Endothelial cell of umbilical vein (primary cell): ENCODE results near the gene ATP6V0D1. TPM values are rescaled to one million over a fixed set of nuclear protein-coding genes. Genes with fewer than 3 reads are reported as not detected.

ENCODE experiments used
- BruUV-seq: library from RNA; stranded (reverse); fragments of 400-500 nt; replicated peaks from 2 replicates; lab custom pipeline; 2021; lab: Mats Ljungman, UMichigan
- CTCF ChIA-PET: fragments of 300-600, 350-600 bp; sonication (Branson Sonifier 250); formaldehyde crosslinking; loops from one replicate; lab custom pipeline; 2021; ENCODE audit warnings: antibody characterized with exemption, inconsistent platforms; lab: Charles Lee
- POLR2A ChIA-PET: fragments of 300-600, 350-600 bp; sonication (Branson Sonifier 250); formaldehyde crosslinking; loops from one replicate; lab custom pipeline; 2021; ENCODE audit warnings: antibody characterized with exemption, inconsistent platforms; lab: Charles Lee
- DNase-seq: peaks from one replicate; pipeline ENCODE4 v3.0.0-alpha.2; 2011; ENCODE audit warnings: low read depth, low spot score
- FAIRE-seq: peaks from 2 replicates; lab custom pipeline; 2011; peaks lifted over from hg19 to GRCh38; lab: Jason Lieb, UNC
- H2AFZ ChIP-seq: 2 replicates; pipeline ENCODE4 v1.6.0; 2012; ENCODE audit warnings: low read depth, low read length, control low read depth, inconsistent platforms
- H3K27ac ChIP-seq: 2 replicates; pipeline ENCODE4 v1.5.1; 2011; ENCODE audit warnings: low read depth, mild to moderate bottlenecking, control low read depth, low read length, moderate library complexity; ENCODE audit not compliant: insufficient read depth
- H3K27me3 ChIP-seq, 2 experiments: 2 replicates each; pipeline versions ENCODE4 v1.6.0 to v1.6.1; 2011; ENCODE audit warnings: low read length in 2 of 2, mixed read lengths in 1 of 2; ENCODE audit not compliant: control insufficient read depth in 2 of 2, insufficient read depth in 2 of 2
- H3K36me3 ChIP-seq, 2 experiments: 2 replicates in 1 of 2; 3 replicates in 1 of 2; pipeline ENCODE4 v1.5.1; 2011; ENCODE audit warnings: low read length in 2 of 2, mild to moderate bottlenecking in 1 of 2, moderate library complexity in 1 of 2; ENCODE audit not compliant: control insufficient read depth in 2 of 2, insufficient read depth in 2 of 2; ENCODE audit errors: extremely low read depth in 1 of 2
- H3K4me1 ChIP-seq: 3 replicates; pipeline ENCODE4 v1.5.1; 2011; ENCODE audit warnings: mild to moderate bottlenecking, low read length; ENCODE audit not compliant: control insufficient read depth, insufficient read depth; ENCODE audit errors: extremely low read depth
- H3K4me2 ChIP-seq: 2 replicates; pipeline ENCODE4 v1.6.1; 2011; ENCODE audit warnings: low read length, control low read depth, mixed read lengths; ENCODE audit not compliant: insufficient read depth
- H3K4me3 ChIP-seq, 3 experiments: fragments of 200-600 bp in 1 of 3; sonication (generic), shearing (Covaris generic) in 1 of 3; replicated peaks in 1 of 3; 2 replicates each; pipeline ENCODE4 v1.5.1; 2011 to 2016; ENCODE audit warnings: control low read depth in 3 of 3, low read length in 3 of 3, mild to moderate bottlenecking in 2 of 3, inconsistent platforms in 1 of 3, low read depth in 1 of 3, moderate library complexity in 1 of 3; ENCODE audit not compliant: insufficient read depth in 1 of 3
- H3K79me2 ChIP-seq: 2 replicates; pipeline ENCODE4 v1.6.0; 2012; ENCODE audit warnings: low read length, inconsistent platforms; ENCODE audit not compliant: control insufficient read depth, insufficient read depth
- H3K9ac ChIP-seq: replicated peaks from 2 replicates; pipeline ENCODE3; 2011; ENCODE audit warnings: low read length, control low read depth; ENCODE audit not compliant: insufficient read depth; ENCODE audit errors: extremely low read depth
- H3K9me1 ChIP-seq: replicated peaks from 3 replicates; pipeline ENCODE4 v1.6.0; 2011; ENCODE audit warnings: mild to moderate bottlenecking, low read length; ENCODE audit not compliant: control insufficient read depth, insufficient read depth; ENCODE audit errors: extremely low read depth
- H3K9me3 ChIP-seq: replicated peaks from 2 replicates; pipeline ENCODE4 v1.5.1; 2012; ENCODE audit warnings: low read length, inconsistent platforms; ENCODE audit not compliant: control insufficient read depth, insufficient read depth
- H4K20me1 ChIP-seq: replicated peaks from 2 replicates; pipeline ENCODE3; 2011; ENCODE audit warnings: mild to moderate bottlenecking, low read length; ENCODE audit not compliant: control insufficient read depth, insufficient read depth; ENCODE audit errors: extremely low read depth
- EZH2 ChIP-seq: IDR thresholded peaks from 2 replicates; pipeline ENCODE4 v1.6.1; 2012; ENCODE audit warnings: borderline replicate concordance, low read depth, mild to moderate bottlenecking, moderate library complexity, low read length, inconsistent platforms; ENCODE audit not compliant: severe bottlenecking
- FOS ChIP-seq: IDR thresholded peaks from 2 replicates; pipeline ENCODE4 v1.6.1; 2011; ENCODE audit warnings: mild to moderate bottlenecking, low read length, moderate library complexity, borderline replicate concordance; ENCODE audit not compliant: insufficient read depth
- GATA2 ChIP-seq: IDR thresholded peaks from 2 replicates; pipeline ENCODE4 v1.7.0; 2011; ENCODE audit warnings: low read depth, mild to moderate bottlenecking, moderate library complexity, mixed read lengths, low read length; ENCODE audit not compliant: insufficient read length, insufficient read depth
- JUN ChIP-seq: IDR thresholded peaks from 2 replicates; pipeline ENCODE4 v1.6.1; 2011; ENCODE audit warnings: borderline replicate concordance, low read depth; ENCODE audit not compliant: insufficient read length, insufficient read depth
- MYC ChIP-seq: IDR thresholded peaks from one replicate; pipeline ENCODE4 v1.6.1; 2011; ENCODE audit warnings: mild to moderate bottlenecking, low read depth, low read length
- POLR2A ChIP-seq: IDR thresholded peaks from 2 replicates; pipeline ENCODE4 v1.6.1; 2012; ENCODE audit warnings: low read depth, mild to moderate bottlenecking, control low read depth, low read length
- POLR2AphosphoS5 ChIP-seq: IDR thresholded peaks from 2 replicates; pipeline ENCODE4 v1.6.1; 2012; ENCODE audit warnings: low read depth, mild to moderate bottlenecking, control low read depth, low read length, moderate library complexity; ENCODE audit not compliant: insufficient read depth
- dilution Hi-C: fragments of 300-500 bp; cut with MboI; formaldehyde crosslinking; loops from one replicate; pipeline ENCODE4 v1.15.0; 2019; ENCODE audit warnings: low sequenced_read_pairs; ENCODE audit not compliant: extremely low pct_ligation_motif_present
- intact Hi-C: fragments of 100-400 bp; cut with micrococcal nuclease; formaldehyde crosslinking; loops from one replicate; pipeline ENCODE4 v1.10.0; 2022
- polyA plus RNA-seq, 4 experiments: library from polyadenylated mRNA; depleted of rRNA in 3 of 4; stranded (reverse) in 3 of 4; unstranded in 1 of 4; fragments of >200 nt; gene quantifications; 2 replicates each; pipeline versions ENCODE4 v1.2.1 to v1.2.3, GENCODE V29; 2011 to 2012; ENCODE audit warnings: missing spikeins in 1 of 4
- total RNA-seq: library from RNA; stranded (reverse); gene quantifications from 2 replicates; pipeline ENCODE4 v1.2.3, GENCODE V29; 2021
- TF ChIP-seq, protein P1 (sequence below): IDR thresholded peaks from 2 replicates; pipeline ENCODE4 v1.6.1; 2011; ENCODE audit not compliant: insufficient read depth, insufficient read length
- TF ChIP-seq, protein P2 (sequence below), 2 donors: IDR thresholded peaks; 1 replicate in 1 of 2; 2 replicates in 1 of 2; pipeline ENCODE4 v1.5.1; 2011; ENCODE audit warnings: low read length in 2 of 2, mild to moderate bottlenecking in 2 of 2, moderate library complexity in 2 of 2, control low read depth in 1 of 2, inconsistent platforms in 1 of 2, low read depth in 1 of 2; ENCODE audit not compliant: insufficient read depth in 1 of 2; ENCODE audit errors: extremely low read depth in 1 of 2

ATP6V0D1 gene
- total and polyA plus RNA-seq, 2 donors (not counting 3 experiments of a cell fraction or from before 2014, with no cell fraction given), result 82.8 to 232 TPM

GRCh38 chr16:67411339-67411738 is 69.6 kb downstream of the ATP6V0D1 start:
- DNase-seq (no peak), FAIRE-seq (no peak)
- Histone ChIP-seq H3K27me3 (no peaks in the 10 kb centered on the region), H3K79me2 (peaks cover 2% of the 10 kb centered on the region), H3K27ac (no peak overlapping the region), H4K20me1 (no peaks in the 10 kb centered on the region), H3K9me1 (no peaks in the 10 kb centered on the region), H3K9me3 (no peaks in the 10 kb centered on the region), H2AFZ (no peak overlapping the region), H3K4me3 (no peak overlapping the region), H3K4me1 (peaks cover 24% of the 10 kb centered on the region), H3K36me3 (no peaks in the 10 kb centered on the region), H3K9ac (no peak overlapping the region), H3K4me2 (no peak overlapping the region)
- intact Hi-C loops (no loop called here), dilution Hi-C loops (no loop called here)
- BruUV-seq, result no TSS peak
- CTCF ChIA-PET, result interaction anchor here (1.6 to 5.6 kb wide), 3 partner anchors 12 to 17 kb away, joined by 3 to 35 read pairs (median 15); no protein-coding TSS in a partner anchor
- no peak for TF ChIP-seq GATA2
- TF ChIP-seq, protein P1, sequence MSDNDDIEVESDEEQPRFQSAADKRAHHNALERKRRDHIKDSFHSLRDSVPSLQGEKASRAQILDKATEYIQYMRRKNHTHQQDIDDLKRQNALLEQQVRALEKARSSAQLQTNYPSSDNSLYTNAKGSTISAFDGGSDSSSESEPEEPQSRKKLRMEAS, result no peak
- TF ChIP-seq POLR2A, result no peak
- TF ChIP-seq, protein P2, sequence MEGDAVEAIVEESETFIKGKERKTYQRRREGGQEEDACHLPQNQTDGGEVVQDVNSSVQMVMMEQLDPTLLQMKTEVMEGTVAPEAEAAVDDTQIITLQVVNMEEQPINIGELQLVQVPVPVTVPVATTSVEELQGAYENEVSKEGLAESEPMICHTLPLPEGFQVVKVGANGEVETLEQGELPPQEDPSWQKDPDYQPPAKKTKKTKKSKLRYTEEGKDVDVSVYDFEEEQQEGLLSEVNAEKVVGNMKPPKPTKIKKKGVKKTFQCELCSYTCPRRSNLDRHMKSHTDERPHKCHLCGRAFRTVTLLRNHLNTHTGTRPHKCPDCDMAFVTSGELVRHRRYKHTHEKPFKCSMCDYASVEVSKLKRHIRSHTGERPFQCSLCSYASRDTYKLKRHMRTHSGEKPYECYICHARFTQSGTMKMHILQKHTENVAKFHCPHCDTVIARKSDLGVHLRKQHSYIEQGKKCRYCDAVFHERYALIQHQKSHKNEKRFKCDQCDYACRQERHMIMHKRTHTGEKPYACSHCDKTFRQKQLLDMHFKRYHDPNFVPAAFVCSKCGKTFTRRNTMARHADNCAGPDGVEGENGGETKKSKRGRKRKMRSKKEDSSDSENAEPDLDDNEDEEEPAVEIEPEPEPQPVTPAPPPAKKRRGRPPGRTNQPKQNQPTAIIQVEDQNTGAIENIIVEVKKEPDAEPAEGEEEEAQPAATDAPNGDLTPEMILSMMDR (IDR thresholded peaks at IDR 0.05; ENCODE audit: extremely low read depth in 1 of 2, insufficient read depth in 1 of 2, low read depth in 1 of 2, low read length in 2 of 2), result no peak
- no peak for TF ChIP-seq MYC
- TF ChIP-seq JUN, result no peak
- TF ChIP-seq EZH2, result no peak
- TF ChIP-seq POLR2AphosphoS5, result no peak
- no peak for TF ChIP-seq FOS
- POLR2A ChIA-PET, result no interaction called here
